GM12878 (cell line): ENCODE data around the gene MAN1B1. TPM values are rescaled to one million over a fixed set of nuclear protein-coding genes. Genes with fewer than 3 reads are reported as not detected.

Experiments used
- ATAC-seq: fragments of 200-7000 bp; cut with Tn5 transposase; 3 replicates; pipeline ENCODE4 v1.9.1; 2020; ENCODE audit warnings: mild to moderate bottlenecking, moderate library complexity
- BruUV-seq: library from RNA; stranded (reverse); fragments of 400-500 nt; replicated peaks from 2 replicates; lab custom pipeline; 2021; lab: Mats Ljungman, UMichigan
- CTCF ChIA-PET: fragments of 300-600 bp; sonication (Branson Sonifier 250); formaldehyde crosslinking; extraction: SDS; loops from one replicate; lab custom pipeline; 2021; ENCODE audit warnings: inconsistent platforms; lab: Yijun Ruan, JAX
- POLR2A ChIA-PET: fragments of 350-600 bp; formaldehyde crosslinking; extraction: SDS; loops from one replicate; lab custom pipeline; 2021; ENCODE audit warnings: inconsistent platforms; lab: Charles Lee
- RAD21 ChIA-PET: fragments of 300-600 bp; sonication (Branson Sonifier 250); formaldehyde crosslinking; loops from one replicate; lab custom pipeline; 2023; ENCODE audit warnings: antibody characterized with exemption; ENCODE audit not compliant: unreplicated experiment; lab: Charles Lee
- SMC1A ChIA-PET: fragments of 300-600 bp; sonication (Branson Sonifier 250); formaldehyde crosslinking; loops from one replicate; lab custom pipeline; 2023; ENCODE audit not compliant: unreplicated experiment, uncharacterized antibody; lab: Charles Lee
- DNase-seq: peaks from one replicate; pipeline ENCODE4 v3.0.0-alpha.2; 2011; ENCODE audit warnings: low read depth, low spot score
- FAIRE-seq: peaks from 3 replicates; lab custom pipeline; 2011; peaks lifted over from hg19 to GRCh38; lab: Jason Lieb, UNC
- H2AFZ ChIP-seq: 2 replicates; pipeline ENCODE4 v1.6.0; 2011; ENCODE audit warnings: low read depth, low read length, control low read depth; ENCODE audit not compliant: control insufficient read depth
- H3K27ac ChIP-seq: 2 replicates; pipeline ENCODE4 v1.5.1; 2011; ENCODE audit warnings: control low read depth; ENCODE audit not compliant: control insufficient read depth, insufficient read depth
- H3K27me3 ChIP-seq, 2 experiments: replicated peaks in 1 of 2; 2 replicates each; pipeline versions ENCODE4 v1.6.0 to v1.6.1; 2011; ENCODE audit warnings: low read length in 1 of 2; ENCODE audit not compliant: control insufficient read depth in 2 of 2, insufficient read depth in 2 of 2
- H3K36me3 ChIP-seq, 2 experiments: 2 replicates each; pipeline ENCODE4 v1.5.1; 2011; ENCODE audit warnings: low read length in 1 of 2; ENCODE audit not compliant: control insufficient read depth in 2 of 2, insufficient read depth in 2 of 2
- H3K4me1 ChIP-seq: 2 replicates; pipeline ENCODE4 v1.6.1; 2011; ENCODE audit warnings: mild to moderate bottlenecking, low read length, moderate library complexity, mixed read lengths; ENCODE audit not compliant: control insufficient read depth, insufficient read depth
- H3K4me2 ChIP-seq: 2 replicates; pipeline ENCODE4 v1.6.0; 2011; ENCODE audit warnings: control low read depth; ENCODE audit not compliant: control insufficient read depth, insufficient read depth
- H3K4me3 ChIP-seq: fragments of 200-600 bp; sonication (generic); 2 replicates; pipeline ENCODE4 v1.5.1; 2016
- H3K79me2 ChIP-seq: 2 replicates; pipeline ENCODE4 v1.6.0; 2011; ENCODE audit warnings: low read length; ENCODE audit not compliant: control insufficient read depth, insufficient read depth
- H3K9ac ChIP-seq: 2 replicates; pipeline ENCODE4 v1.8.0; 2011; ENCODE audit warnings: low read length, control low read depth, mixed read lengths; ENCODE audit not compliant: control insufficient read depth, insufficient read depth
- H3K9me3 ChIP-seq: replicated peaks from 3 replicates; pipeline ENCODE4 v1.5.1; 2011; ENCODE audit warnings: mild to moderate bottlenecking, low read length; ENCODE audit not compliant: control insufficient read depth, insufficient read depth
- H4K20me1 ChIP-seq: 2 replicates; pipeline ENCODE4 v1.6.0; 2011; ENCODE audit not compliant: control insufficient read depth, insufficient read depth
- ATF2 ChIP-seq: IDR thresholded peaks from 2 replicates; pipeline ENCODE4 v1.6.1; 2012; ENCODE audit warnings: low read length, inconsistent platforms
- HDAC2 ChIP-seq: fragments of 200-600 bp; sonication (generic); IDR thresholded peaks from 2 replicates; pipeline ENCODE4 v1.6.1; 2017
- HDAC6 ChIP-seq: fragments of 200-600 bp; sonication (generic); IDR thresholded peaks from one replicate; pipeline ENCODE4 v1.8.0; 2017; ENCODE audit warnings: antibody characterized with exemption; ENCODE audit not compliant: unreplicated experiment
- HSF1 ChIP-seq: fragments of 150-350 bp; IDR thresholded peaks from 2 replicates; pipeline ENCODE4 v1.6.1; 2014; ENCODE audit warnings: mild to moderate bottlenecking, low read depth, low read length
- POU2F2 ChIP-seq: IDR thresholded peaks from 3 replicates; pipeline ENCODE4 v1.6.1; 2011; ENCODE audit warnings: low read depth, mild to moderate bottlenecking, low read length, borderline replicate concordance
- PRDM15 ChIP-seq: fragments of 450-650 bp; formaldehyde crosslinking; IDR thresholded peaks from 2 replicates; pipeline ENCODE4 v1.4.0; 2020; ENCODE audit warnings: mild to moderate bottlenecking, moderate library complexity
- ZBTB33 ChIP-seq: fragments of 450-650 bp; IDR thresholded peaks from 2 replicates; pipeline ENCODE4 v1.6.1; 2017; ENCODE audit warnings: mild to moderate bottlenecking
- ZBTB40 ChIP-seq: fragments of 450-650 bp; IDR thresholded peaks from 2 replicates; pipeline ENCODE4 v1.6.1; 2016; ENCODE audit warnings: mild to moderate bottlenecking, moderate library complexity, borderline replicate concordance
- WGBS: methylation state at CpG from one replicate; pipeline ENCODE4 v1.1.6; 2016; ENCODE audit warnings: low lambda C conversion rate; ENCODE audit not compliant: insufficient replicate concordance, insufficient coverage; ENCODE audit errors: missing lambda C conversion rate; 5-methylcytosine and 5-hydroxymethylcytosine counted together
- in situ Hi-C: fragments of 300-500 bp; cut with MboI; formaldehyde crosslinking; loops from 9 replicates; pipeline ENCODE4 v1.14.3; 2018; ENCODE audit warnings: mixed read lengths
- intact Hi-C: fragments of 100-400 bp; cut with micrococcal nuclease; formaldehyde crosslinking; loops from one replicate; pipeline ENCODE4 v1.14.2; 2022; ENCODE audit not compliant: unreplicated experiment
- polyA plus RNA-seq, 11 experiments: library from polyadenylated mRNA; depleted of rRNA in 4 of 11; unstranded in 6 of 11; stranded (reverse) in 5 of 11; fragments of >200 nt; fragmentation: Nextera tagmentation in 4 of 11; fragmentation: Illumina TruSeq in 1 of 11; extraction: Ambion mirVana in 4 of 11; extraction: Trizol in 1 of 11; gene quantifications; 1 replicate in 1 of 11; 2 replicates in 10 of 11; pipeline versions ENCODE4 v1.2.1 to v1.2.3, GENCODE V29; 2011 to 2016; ENCODE audit warnings: inconsistent platforms in 2 of 11, missing spikeins in 2 of 11, low read depth in 1 of 11
- total RNA-seq, 4 experiments: library from RNA; depleted of rRNA in 3 of 4; stranded (reverse); fragments of >200 nt in 3 of 4; fragmentation: Illumina TruSeq in 1 of 4; extraction: Trizol in 1 of 4; gene quantifications; 2 replicates each; pipeline versions ENCODE4 v1.2.1 to v1.2.3, GENCODE V29; 2013 to 2021

Gene MAN1B1
- total and polyA plus RNA-seq, 10 of the 15 experiments (the other 5 are each of a cell fraction or from before 2014, with no cell fraction given) = 0.71 to 34.1 (median 22.7) TPM

GRCh38 chr9:137051145-137051724 is 35.5 kb upstream of the MAN1B1 start:
- in situ Hi-C loops (no loop called here), intact Hi-C loops (no loop called here)
- Histone ChIP-seq H3K4me2 (no peak overlapping the region), H3K9ac (no peak overlapping the region), H3K27ac (no peak overlapping the region), H2AFZ (no peak overlapping the region), H3K4me3 (no peak overlapping the region), H3K27me3 (peaks cover 11 to 18% of the 10 kb centered on the region in 2 experiments; a peak in 3 of 4 replicates), H3K9me3 (no peaks in the 10 kb centered on the region), H3K4me1 (no peaks in the 10 kb centered on the region), H3K79me2 (no peaks in the 10 kb centered on the region), H3K36me3 (no peaks in the 10 kb centered on the region), H4K20me1 (no peaks in the 10 kb centered on the region)
- no peak for ATAC-seq
- no peak for TF ChIP-seq ATF2
- no peak for TF ChIP-seq HSF1
- TF ChIP-seq ZBTB40 = no peak
- no peak for TF ChIP-seq POU2F2
- TF ChIP-seq HDAC2 = no peak
- no peak for TF ChIP-seq HDAC6
- TF ChIP-seq ZBTB33 = no peak
- no peak for TF ChIP-seq PRDM15 (CRISPR knock-in tag)
- RAD21 ChIA-PET = no interaction called here
- WGBS = 54% methylated on average over 17 of the region's 17 CpGs
- DNase-seq = no peak
- CTCF ChIA-PET = no interaction called here
- BruUV-seq = no TSS peak
- POLR2A ChIA-PET = no interaction called here
- FAIRE-seq = no peak
- SMC1A ChIA-PET = no interaction called here
